Stimulated activated CD4-positive, alpha-beta T cell treated with anti-CD3 and anti-CD28 coated beads, Interleukin-2, amount 100 ng/mL, for 48 hours (primary cell): ENCODE results near the gene MTFP1.
"Not testable (repeated sequence)": the region's sequence is repeated elsewhere in the genome, so short reads cannot be mapped to it uniquely, and the experiment has no call there.

ENCODE experiments used
- DNase-seq, 2 donors: peaks; one replicate each; pipeline ENCODE4 v3.0.0-alpha.2; 2020

Gene MTFP1

DNA sequence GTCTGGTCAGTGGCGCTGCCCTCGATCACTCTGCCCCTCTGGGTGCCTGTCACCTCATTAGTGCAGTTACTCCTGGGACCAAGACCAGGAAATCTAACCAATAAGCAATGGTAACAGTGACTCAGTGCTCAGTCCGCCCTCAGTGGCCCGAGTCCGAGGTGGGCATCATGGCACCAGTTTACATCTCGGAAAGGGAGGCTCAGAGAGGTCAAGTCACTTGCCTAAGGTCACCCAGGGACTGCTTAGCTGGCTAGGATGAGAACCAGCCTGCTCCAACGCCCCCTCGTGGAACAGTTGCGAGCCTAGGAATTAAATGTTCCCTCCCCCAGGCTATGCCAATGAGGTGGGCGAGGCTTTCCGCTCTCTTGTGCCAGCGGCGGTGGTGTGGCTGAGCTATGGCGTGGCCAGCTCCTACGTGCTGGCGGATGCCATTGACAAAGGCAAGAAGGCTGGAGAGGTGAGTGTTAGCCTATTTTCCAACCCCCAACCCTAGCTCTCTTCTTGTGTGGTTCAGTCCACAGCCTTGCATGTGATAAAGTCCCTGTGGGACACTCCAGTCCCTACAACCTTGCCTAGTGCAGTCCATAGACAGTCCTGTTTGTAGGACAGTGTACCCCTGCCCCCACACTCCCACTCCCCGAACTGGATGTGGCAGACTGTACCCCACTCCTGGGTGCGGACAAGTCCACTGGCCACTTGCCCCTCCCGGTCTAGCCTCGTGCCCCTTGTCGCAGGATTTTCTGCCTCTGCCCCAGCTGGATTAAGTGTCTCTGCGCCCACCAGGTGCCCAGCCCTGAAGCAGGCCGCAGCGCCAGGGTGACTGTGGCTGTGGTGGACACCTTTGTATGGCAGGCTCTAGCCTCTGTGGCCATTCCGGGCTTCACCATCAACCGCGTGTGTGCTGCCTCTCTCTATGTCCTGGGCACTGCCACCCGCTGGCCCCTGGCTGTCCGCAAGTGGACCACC, 1.1 kb downstream of the MTFP1 start:
- peak; percentile 80 to 91 for DNase-seq

DNA sequence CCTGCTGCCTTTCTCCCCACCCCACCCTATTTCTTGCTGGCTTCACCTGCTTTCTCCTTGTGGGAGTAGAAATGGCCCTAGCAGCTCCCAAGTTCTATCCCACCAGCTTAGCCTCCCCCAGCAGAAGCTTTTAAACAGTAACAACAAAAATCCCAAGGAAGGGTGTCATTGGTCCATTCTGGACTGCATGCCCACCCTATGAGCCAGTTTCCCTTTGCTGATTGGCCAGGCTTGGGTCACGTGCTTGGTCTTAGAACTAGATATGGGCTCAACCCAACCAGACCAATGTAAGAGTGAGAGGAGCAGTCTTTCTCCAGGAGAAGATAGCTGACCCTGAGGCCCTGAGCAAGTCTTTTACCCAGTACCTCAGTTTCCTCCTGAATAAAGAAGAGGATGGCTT, 2.3 kb downstream of the MTFP1 start:
- no peak for DNase-seq

DNA sequence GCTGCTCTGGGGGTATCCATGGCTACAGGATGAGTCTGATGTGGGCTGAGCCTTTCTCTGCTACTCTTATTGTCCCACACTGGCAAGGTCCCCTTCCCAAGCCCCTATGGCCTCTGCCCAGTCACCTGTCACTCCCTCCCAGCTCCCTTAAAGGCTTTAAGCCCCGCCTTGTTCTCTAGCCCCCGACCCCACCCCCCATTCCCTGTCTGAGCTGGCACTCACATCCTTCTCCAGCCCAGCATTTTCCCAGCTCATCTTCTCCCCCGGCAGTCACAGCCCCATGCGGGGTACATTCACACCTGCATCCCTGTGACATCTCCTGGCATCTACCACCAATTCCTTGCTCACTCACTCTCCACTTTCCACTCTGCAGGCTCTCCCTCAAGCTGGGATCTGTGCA, 4.3 kb downstream of the MTFP1 start:
- DNase-seq: no peak

DNA sequence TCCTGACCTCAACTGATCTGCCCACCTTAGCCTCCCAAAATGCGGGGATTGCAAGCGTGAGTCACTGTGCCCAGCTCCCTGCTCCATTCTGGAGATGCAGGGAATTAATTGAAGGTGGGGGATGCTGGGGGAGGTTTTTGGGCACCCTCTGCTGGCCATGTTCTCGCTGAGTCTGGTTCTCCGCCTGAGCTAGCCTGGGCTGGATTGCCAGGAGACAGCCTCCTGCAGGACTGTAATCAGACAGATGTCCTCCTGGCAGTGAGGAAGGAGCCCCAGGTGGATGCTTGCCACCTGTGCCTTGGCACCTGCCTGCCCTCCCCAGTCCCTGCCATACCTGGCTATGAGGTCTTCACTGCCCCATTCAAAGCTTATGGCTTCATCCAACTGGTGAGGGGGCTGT, 5.4 kb downstream of the MTFP1 start:
- no peak for DNase-seq

DNA sequence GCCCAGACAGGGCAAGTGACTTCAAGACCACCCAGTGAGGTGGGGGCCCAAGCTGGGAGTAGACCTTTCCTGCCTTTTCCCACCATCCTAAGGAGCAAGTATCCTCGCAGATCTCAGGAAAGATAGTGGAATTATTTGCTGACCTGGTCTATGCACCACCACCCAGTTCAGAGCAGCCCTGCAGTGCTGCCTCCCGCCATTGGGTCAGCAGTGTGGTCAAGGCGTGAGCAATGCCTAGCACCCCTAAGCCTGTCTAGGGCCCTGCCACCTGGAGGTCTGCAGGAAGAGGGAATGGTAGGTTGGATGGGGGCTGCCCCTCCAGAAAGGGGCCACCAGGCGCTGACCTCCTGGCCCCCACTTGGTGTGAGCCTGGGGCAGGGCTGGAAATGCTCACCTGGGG, 6.5 kb downstream of the MTFP1 start:
- no peak for DNase-seq

DNA sequence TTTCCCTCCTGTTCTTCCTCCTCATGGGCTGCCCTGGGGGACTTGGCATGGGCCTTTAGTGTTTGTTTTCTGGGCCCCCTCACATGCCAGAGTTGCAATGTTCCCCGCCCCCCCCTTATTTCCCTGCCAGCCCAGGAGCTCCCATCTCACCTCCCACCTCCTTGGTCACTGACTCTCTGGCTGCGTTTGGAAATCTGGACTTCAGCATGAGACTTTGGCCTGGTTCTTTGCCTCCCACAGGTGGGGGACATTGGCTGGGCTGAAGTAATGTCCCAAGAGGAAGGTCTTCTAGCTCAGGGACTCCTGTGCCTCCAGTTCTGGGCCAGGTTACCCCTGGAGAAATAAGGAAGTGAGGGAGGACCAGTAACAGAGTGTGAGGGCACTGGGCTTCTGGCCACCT, 7.0 kb downstream of the MTFP1 start:
- no peak for DNase-seq

DNA sequence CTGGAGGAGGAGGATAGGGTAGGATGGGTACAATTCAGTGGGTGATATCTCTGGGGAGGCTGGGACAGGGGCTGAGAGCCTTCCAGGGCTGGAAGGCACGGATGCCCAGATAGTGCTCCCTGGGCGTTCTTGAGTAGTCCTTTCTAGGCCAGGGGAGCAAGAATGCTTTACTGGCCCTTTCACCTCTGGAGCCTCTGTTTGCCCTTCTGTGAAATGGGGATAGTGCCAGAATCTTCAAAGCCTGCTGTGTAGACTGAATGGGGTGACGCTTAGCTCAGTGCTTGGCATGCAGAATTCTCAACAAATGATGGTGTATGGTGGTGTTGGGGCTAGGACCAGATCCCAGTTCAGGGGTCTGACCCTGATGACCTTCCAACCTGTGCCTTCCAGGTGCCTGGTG, 7.7 kb downstream of the MTFP1 start:
- DNase-seq: no peak

DNA sequence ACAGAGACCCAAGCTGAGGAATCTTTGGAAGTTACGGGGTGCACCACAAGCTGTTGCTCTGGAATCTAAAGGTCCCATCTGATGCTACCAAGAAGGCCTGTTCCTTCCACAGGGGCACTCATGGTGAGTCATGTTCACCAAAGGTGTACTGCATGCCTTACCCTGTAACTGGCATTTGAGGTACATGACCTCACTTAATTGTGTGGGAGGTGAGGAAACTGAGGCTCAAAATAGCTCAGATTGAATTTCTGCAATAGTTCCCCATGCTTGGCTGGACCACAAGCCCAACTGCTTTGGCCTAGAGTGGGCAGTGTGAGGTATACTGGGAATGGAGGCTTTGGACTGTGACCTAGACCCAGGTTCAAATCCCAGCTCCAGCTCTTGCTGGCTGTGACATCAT, 8.2 kb downstream of the MTFP1 start:
- no peak for DNase-seq

DNA sequence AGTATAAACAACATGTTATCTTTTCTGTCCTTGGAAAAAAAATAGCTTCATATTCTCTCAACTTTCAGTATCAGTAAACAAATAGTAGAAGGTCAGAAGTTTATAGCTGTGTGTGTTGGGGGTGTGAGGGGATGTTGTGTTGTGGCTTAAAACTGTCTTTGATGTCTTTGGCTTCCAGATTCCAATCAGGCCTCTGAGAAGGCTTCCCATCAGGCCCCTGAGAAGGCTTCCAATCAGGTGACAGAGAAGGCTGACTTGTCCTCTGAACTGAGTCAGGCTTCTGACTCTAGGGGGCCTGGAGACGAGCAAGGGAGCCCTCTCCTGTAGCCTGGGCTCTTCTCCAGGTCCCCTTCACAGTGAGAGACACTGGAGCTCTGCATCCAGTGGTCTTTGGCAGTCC, 9.3 kb downstream of the MTFP1 start:
- no peak for DNase-seq

DNA sequence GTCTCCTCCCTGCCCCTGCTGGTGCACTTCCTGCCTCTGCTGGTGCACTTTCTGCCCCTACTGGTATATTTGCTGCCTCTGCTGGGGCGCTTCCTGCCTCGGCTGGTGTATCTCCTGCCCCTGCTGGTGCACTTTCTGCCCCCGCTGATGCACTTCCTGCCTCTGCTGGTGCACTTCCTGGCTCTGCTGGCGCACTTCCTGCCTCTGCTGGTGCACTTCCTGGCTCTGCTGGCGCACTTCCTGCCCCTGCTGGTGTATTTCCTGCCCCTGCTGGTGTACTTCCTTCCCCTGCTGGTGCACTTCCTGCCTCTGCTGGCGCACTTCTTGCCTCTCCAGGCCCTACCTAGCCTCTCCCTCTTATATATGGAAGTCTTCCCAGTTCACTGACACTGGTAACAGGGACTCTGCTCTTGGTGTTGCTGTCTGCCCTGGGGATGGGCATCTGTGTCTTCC, 10.1 kb downstream of the MTFP1 start:
- DNase-seq: peak; percentile 49 to 59

DNA sequence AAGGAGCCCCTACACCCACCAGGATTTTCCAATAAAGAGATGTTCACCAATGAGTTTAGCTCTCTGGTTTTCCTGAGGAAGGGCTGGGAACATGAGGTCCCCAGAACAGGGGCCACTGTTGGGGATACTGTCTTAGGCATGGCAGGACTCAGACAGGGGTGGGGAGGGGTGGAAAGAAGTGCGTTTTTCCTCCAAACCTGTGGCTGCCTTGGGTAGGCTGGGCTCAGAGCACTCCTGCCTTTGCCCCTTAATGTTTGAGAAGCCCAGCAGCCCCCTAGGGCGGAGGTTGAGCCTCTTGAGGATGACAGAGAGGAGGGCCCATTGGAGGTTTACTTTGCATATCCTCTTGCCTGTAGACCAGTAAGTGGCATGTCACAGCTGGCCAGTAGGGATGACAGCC, 10.6 kb downstream of the MTFP1 start:
- DNase-seq: no peak

DNA sequence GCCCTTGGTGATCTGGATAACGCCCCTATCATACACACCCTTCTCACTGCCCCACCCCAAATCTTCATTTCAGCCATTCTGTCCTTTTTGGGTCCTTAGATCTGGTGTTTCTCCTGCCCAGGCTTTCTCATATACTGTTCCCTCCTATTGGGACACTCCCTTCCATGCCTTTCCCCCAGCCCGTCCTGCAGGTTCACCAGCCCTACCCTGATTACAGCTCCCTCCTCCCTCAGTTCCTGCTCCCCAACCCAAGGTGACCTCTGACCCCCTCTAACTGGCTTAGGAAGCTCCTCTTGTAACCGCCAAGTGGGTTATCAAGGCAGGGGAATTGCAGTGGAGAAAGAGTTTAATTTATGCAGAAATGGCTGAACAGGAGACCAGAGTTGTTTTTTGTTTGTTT, 13.0 kb downstream of the MTFP1 start:
- no peak for DNase-seq

DNA sequence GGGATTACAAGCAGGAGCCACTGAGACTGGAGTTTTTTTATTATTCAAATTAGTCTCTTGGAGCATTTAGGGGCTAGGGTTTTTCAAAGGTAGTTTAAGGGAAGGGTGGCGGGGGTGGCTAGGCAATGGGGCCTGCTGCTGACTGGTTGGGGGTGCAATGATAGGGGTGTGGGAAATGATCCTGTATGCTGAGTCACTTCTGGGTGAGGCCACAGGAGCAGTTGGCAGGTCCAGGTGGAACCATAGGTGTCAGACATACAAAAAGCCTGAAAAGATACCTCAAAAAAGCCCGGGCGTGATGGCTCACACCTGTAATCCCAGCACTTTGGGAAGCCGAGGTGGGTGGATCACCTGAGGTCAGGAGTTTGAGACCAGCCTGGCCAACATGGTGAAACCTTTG, 13.7 kb downstream of the MTFP1 start:
- DNase-seq: no peak

DNA sequence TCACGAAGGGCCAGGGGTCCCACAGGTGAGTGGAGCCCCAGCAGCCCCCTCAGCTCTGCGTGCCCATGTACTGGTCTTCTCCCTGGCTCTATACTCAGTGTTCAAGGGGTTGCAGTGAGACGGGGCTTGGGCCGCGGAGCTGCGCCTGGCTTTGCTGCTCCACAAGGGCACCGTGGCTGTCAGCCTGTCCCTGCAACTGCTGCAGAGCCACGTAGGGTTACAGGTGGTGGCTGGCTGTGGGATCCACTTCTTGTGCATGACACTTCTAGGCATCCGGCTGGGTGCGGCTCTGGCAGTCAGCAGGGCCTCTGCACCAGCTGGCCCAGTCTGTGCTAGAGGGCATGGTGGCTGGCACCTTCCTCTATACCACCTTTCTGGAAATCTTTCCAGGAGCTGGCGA, 14.3 kb downstream of the MTFP1 start:
- no peak for DNase-seq

DNA sequence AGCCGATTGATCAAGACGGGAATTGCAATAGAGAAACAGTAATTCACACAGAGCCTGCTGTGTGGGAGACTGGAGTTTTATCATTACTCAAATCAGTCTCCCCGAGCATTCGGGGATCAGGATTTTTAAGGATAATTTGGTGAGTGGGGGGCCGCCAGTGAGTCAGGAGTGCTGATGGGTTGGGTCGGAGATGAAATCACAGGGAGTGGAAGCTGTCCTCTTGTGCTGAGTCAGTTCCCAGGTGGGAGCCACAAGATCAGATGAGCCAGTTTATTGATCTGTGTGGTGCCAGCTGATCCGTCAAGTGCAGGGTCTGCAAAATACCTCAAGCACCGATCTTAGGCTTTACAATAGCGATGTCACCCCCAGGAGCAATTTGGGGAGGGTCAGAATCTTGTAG, 15.5 kb downstream of the MTFP1 start:
- DNase-seq: no peak

DNA sequence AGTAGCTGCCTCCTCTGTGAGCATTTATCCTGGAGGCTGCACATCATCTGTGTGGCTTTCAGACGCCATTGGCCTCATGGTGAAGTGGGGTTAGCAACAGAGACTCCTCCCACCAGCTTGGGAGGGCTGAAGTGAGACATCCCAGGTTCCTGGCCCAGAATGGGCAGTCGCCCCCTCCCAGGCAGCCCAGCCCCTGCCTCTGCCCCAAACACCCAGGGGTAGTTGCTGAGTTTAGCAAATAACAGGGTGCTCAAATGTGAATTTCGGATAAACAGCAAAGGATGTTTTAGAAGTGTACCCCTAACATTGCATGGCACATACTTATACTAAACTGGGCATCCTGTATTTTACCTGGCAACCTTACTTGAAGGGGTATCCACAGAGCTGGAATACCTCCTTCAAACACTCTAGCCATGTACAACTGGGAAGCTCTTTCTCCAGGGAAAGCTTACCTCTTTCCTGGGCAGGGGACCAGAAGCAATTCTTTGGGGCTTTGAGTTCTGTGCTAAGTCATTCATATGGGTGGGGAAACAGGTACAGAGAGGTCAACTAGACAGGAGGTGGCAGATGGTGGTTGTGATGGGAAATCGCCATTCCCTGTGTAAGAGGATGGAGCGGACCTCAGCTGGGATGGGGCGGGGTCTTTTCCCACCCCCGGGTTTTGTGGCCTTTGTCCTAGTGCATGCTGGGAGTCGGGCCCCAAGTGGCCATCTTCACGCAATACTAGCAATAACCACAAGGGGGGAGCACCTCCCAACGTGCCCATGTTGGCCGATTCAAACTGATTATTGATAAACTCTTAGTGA, 19.3 kb downstream of the MTFP1 start:
- DNase-seq: peak; percentile 65 to 66

DNA sequence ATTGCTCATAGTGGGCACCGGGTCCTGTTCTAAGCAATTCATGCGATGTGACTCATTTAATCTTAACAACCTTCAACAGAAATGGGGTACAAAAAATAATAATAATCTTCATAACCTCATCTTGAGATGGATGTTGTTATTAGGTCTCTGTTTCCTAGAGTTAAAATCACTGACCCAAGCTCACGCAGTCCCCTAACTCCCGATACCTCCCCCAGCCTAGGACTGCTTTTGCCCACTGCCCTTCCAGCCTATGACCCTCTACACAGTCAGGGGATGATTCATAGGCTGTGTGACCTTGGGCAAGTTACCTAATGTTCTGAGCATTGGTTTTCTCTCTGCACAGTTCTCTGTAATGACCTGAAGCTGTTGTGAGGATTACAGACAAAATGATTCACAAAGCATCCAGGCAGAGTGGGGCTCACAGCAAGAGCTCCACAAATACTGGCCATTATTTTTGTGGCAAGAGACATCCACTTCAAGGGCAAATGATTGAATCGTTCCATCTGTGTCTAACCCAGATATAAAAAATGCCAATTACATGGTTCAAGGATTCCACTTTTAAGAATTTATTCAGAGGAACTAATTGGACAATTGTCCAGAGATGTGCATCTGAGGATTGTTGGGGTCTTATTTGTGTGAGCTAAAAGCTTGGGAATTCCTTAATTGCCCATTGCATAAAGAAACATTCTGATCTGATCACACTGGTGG, 20.0 kb downstream of the MTFP1 start:
- DNase-seq: no peak

DNA sequence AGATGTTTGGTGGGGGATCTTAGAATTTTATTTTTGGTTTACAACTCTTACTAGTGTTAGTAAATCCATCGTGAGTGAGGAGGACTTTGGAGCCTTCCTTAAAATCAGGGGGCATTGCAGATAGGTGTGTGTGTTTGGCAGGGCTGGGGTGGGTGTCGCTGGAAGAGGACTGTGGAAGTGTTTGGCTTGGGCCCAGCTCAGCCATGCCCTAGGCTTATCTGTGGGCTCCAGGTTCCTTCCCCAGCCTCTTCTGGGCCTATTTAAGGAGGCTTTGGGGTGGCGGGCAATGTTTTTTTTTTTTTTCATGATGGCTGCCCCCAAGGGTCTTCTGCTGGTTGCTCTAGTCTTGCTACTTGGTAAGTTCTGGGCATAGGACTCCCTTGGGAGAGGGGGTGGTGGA, 22.1 kb downstream of the MTFP1 start:
- no peak for DNase-seq

DNA sequence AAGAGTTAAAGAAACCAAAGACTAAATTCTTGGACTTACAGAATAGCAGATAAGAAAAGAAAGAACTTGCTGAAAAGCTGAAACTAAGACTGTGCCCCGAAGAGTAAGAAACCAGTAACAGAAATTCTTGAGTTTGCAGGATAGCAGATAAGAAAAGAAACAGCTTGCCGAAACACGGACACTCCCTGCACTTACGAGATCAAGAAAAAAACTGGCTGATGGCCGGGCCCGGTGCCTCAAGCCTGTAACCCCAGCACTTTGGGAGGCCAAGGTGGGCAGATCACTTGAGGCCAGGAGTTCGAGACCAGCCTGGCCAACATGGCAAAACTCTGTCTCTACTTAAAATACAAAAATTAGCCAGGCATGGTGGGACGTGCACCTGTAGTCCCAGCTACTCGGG, 25.9 kb downstream of the MTFP1 start:
- not testable (repeated sequence) for DNase-seq

DNA sequence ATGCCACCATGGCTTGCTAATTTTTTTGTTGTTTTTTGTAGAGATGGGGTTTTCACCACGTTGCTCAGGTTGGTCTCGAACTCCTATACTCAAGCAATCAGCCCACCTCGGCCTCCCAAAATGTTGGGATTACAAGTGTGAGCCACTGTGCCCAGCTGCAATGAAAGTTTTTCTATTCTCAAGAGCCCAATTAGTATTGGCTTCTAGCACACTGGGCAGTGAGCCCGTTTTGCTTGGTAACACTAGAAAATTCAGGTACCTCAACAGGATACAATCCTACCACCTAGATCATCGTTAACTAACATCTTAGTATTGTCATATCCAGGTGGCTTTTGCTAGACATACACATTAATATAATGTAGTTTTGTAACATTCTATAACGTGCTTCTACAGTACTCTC, 27.3 kb downstream of the MTFP1 start:
- no peak for DNase-seq

DNA sequence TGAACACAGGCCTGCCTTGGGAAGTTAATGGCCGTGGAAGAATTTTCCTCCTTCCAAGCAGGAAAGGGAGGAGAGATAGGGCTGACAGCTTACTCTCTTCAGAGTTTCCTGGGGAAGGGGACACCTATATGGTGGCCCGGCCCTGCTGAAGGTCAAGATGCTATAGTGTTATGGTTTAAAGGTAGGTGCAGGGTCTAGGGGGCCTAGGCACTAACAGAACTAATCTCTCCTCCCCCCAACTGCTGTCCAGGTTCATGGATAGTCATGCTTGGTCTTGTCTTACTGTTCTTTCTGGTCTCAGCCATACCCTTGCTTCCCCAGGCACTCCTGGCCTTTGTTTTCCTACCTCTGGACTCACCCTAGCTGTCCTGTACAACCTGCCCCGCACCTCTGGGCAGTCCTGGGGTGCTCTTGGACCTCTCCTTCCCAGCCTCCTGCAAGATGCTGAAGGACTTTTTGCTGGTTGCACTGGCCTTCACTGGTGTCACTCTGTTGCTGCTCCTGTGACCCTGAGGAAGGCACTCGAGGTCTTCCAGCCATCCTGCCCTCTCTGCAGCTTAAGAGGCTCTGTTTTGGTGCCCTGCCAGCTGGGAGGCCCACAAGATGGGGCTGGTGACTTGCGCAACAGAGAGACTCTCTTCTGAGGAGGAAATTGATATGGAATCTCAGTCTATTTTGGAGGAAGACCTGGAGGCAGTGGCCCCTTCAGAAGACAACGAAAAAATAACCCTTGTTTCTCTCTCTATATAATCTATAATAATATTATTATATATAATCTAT, 28.4 kb downstream of the MTFP1 start:
- DNase-seq: no peak

DNA sequence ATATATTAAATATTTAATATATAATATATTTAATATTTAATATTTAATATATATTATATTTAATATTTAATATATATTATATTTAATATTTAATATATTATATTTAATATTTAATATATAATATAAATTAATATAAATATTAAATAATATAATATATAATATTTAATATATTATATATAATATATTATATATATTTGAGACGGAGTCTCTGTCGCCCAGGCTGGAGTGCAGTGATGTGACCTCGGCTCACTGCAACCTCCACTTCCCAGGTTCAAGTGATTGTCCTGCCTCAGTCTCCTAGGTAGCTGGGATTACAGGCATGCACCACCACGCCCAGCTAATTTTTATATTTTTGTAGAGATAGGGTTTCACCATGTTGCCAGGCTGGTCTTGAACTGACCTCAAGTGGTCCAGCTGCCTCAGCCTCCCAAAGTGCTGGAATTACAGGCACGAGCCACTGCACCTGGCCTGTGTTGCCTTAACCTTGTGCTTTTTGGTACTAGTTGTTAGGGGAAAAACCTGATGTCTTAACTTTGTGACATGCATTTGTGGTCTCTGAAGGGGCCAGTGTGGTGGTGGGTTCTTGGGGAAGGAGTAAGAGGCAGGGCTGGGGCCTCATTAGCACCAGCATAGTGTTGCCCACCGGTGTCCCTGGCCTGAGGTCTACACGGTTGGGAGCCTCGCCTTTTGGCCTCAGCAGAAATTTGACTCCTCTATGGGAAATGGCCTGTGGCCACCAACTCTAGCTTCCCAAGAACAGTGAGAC, 29.7 kb downstream of the MTFP1 start:
- no peak for DNase-seq
